ENCODE measurements around the gene YBEY. TPM values are rescaled to one million over a fixed set of nuclear protein-coding genes. Genes with fewer than 3 reads are reported as not detected.

YBEY gene
- total and polyA plus RNA-seq, 2 of the 13 experiments (the other 11 are each of a cell fraction or from before 2014, with no cell fraction given), result 6.5 to 8.9 TPM

- TF ChIP-seq BRF2 (CRISPR knock-in tag; IDR thresholded peaks at IDR 0.05) (peak; percentile 61; the same call in 1 of the 2 replicates), ZNF383 (CRISPR knock-in tag; IDR thresholded peaks at IDR 0.05; ENCODE audit: borderline replicate concordance) (no peak), HOXD1 (CRISPR knock-in tag; IDR thresholded peaks at IDR 0.05) (no peak), MTF2 (CRISPR knock-in tag; IDR thresholded peaks at IDR 0.05; ENCODE audit: borderline replicate concordance) (no peak), SYNCRIP (IDR thresholded peaks at IDR 0.05; ENCODE audit: insufficient read depth, low read depth, low read length) (no peak), MED8 (CRISPR knock-in tag; IDR thresholded peaks at IDR 0.05; ENCODE audit: insufficient replicate concordance) (peak; percentile 54), NRL (CRISPR knock-in tag; IDR thresholded peaks at IDR 0.05; ENCODE audit: borderline replicate concordance) (peak; percentile 64), GFI1 (CRISPR knock-in tag; IDR thresholded peaks at IDR 0.05; ENCODE audit: borderline replicate concordance) (no peak), CSRNP2 (CRISPR knock-in tag; conservative IDR thresholded peaks at IDR 0.05; ENCODE audit: low read depth) (no peak), ZNF446 (CRISPR knock-in tag; IDR thresholded peaks at IDR 0.05) (no peak), ARNTL (CRISPR knock-in tag; IDR thresholded peaks at IDR 0.05) (no peak), ZMAT3 (CRISPR knock-in tag; conservative IDR thresholded peaks at IDR 0.05) (0 out of 2 replicates have a peak, but pooled peaks have one; percentile 35), ZNF572 (CRISPR knock-in tag; IDR thresholded peaks at IDR 0.05) (no peak), ZBTB8A (CRISPR knock-in tag; IDR thresholded peaks at IDR 0.05; ENCODE audit: borderline replicate concordance, low read depth) (peak; percentile 7; the same call in 1 of the 2 replicates), ATF3 (CRISPR knock-in tag; IDR thresholded peaks at IDR 0.05) (no peak), NFIC (IDR thresholded peaks at IDR 0.05; ENCODE audit: low read length) (no peak), SMARCC2 (IDR thresholded peaks at IDR 0.05) (no peak), FOSL1 (CRISPR knock-in tag; IDR thresholded peaks at IDR 0.05; ENCODE audit: borderline replicate concordance) (no peak), TFDP2 (CRISPR knock-in tag; IDR thresholded peaks at IDR 0.05) (peak; percentile 99), ELF4 (CRISPR knock-in tag; IDR thresholded peaks at IDR 0.05; ENCODE audit: borderline replicate concordance) (no peak), STAG1 (CRISPR knock-in tag; IDR thresholded peaks at IDR 0.05) (no peak)
Observed at GRCh38 chr21:46323710-46324389, 37.7 kb downstream of the YBEY start, which contains the start of the genes C21orf58 and PCNT (continued).
